Measurements from ENCODE around the gene PRPSAP1.
"Not testable (repeated sequence)": the region's sequence is repeated elsewhere in the genome, so short reads cannot be mapped to it uniquely, and the experiment has no call there.

The PRPSAP1 gene

DNA sequence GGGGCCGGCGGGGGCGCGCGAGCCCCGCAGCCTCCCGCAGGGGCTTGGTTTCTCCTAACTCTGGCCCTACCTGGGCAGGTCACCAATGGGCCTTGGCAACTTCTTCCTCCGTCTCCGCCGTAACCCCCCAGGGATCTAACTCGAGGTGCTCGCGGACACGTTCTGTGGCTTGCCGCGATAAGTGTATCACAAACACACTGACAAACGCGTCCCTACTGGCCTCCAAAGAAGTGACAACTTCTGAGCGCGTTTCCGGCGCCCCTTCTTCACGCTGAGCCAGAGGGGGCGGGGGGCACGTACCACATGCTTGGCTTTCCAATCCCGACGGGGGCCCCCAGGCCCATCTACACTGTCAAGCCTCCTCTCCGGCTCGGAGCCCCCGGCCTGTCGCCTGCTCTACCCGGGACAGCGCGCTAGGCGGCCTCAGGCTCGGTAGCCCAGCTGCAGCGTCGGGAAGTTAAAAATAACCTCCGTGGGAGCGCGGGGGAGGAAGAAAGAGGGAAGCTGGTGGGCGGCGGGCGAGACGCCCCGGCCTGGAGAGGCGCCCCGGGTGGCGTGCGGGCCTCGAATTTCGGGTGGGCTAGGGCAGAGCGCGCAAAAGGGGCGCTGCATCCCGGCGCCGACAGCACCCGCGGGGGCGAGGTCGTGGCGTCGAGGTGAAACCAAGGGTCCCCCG is 30.0 kb upstream of the PRPSAP1 start:
- peak; percentile 65 for DNase-seq

DNA sequence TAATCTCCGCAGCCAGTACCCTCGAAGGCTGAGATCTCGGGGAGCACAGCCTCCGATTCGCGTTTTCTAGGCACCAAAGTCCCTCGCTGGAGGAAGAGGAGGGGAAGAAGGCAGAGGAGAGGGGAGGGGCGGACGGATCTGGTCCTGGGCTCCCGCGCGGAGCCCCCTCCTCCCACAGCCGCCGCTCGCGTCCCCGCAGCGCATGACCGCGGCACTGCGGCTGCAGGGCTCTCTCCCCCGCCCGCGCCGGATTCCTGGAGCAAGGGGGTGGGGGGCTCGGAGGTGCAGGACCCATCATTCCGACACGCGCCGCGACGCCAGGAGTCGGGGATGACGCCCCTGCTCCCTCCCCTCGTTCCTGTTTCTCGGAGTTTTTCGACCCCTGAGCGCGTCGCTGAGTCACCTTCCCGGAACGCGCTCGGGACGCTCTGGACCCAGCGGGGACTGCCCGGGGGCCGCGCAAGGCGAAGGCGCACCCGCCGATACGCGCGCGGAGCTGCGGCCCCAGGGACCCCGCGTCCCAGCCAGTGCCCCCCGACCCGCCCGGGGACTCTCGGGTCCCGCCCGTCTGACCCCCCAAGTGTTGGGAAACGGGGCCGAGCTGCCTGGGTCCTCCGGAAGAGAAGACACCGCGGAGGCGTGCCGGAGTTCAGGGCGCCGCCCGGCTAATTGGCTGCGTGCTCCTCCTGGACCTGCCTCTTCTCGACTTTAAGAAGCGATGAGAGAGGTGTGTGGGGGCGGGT is 29.3 kb upstream of the PRPSAP1 start:
- DNase-seq: no peak

DNA sequence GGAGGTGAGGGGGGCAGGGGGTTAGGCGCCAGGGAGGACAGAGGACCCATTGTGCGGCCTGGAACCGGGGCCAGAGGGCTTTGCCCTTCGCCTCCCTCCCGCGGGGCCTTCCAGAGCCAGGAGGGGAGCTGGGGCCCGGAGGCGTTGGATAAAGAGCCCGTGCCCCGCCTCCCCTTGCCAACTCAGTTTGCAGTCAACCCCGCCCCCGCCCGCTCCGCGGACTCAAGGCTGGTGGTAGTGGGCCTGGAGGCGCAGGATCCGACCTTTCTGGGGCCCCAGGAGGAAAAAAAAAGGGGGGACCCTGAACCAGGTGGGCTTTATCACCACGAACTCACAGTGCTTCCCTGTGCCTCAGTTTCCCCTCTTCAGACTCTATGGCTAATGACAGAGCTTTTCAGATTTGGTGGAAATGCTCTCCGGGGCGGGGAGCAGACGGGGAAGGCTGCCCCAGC is 28.7 kb upstream of the PRPSAP1 start:
- DNase-seq: no peak

DNA sequence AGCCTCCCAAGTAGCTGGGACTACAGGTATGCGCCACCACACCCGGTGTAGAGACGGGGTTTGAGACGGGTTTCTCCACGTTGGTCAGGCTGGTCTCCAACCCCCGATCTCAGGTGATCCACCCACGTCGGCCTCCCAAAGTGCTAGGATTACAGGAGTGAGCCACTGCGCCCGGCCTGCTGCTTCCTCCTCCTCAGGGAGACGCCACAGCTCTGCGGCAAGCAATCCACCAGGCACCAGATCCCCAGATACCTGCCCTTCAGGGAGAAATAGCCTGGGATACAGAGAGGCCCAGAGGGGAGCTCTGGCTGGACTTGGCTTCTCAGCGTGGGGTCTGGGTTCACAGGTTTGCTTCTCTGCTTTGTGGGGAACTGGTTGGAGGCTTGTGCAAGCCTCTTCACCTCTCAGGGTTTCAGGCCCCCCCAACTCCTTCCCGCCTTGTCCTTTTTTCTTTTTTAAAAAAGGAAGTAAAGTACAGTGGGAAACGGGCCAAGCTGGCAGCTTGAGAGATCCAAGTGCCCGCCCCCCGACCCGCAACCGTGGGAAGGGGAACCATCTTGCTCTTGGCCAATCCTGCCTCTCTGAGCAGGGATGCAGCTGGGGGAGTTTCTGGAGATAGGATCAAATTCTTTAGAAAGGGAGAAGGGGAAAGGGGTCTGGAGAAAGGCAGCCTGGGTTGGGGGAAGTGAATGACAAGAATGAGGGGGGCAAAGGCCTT is 28.1 kb upstream of the PRPSAP1 start:
- DNase-seq: no peak

DNA sequence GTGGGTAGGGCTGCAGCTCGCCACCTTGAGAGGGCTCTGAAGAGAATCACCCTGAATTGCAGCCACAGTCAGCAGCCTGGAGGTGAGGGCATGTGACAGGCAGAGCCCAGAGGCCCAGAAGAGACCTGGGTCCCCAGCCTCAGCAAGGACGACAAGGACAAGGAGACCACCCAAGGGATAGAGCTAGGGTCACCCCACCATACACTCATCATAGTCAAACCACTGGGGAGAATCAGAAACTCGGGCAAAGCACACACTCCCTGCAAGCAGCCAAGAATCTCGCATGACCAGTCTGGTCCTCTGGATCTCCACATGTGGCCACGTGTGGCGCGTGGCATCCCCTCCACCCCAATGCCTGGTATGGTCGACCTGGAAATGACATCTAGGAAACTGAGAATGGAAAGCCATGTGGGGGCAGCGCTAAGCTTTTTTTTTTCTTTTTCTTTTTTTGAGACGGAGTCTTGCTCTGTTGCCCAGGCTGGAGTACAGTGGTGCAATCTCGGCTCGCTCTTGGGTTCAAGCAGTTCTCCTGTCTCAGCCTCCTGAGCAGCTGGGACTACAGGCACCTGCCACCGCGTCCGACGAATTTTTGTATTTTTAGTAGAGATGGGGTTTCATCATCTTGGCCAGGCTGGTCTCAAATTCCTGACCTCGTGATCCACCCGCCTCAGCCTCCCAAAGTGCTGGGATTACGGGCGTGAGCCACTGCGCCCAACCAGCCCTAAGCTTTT is 26.1 kb upstream of the PRPSAP1 start:
- DNase-seq: no peak

DNA sequence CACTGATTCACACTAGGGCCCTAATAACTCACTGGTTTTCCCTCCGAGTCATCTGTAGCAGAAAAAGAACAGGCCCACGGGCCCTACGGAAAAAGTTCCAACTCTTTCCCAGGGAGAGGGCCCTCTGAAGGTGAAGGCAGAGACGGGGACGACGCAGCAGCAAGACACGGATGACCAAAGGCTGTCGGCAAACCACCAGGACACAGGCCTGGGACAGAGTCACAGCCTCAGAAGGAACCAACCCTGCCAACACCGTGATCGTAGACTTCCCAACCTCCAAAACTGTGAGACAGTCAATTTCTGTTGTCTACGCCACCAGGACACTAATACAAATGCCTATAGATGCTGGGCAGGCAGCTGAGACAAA is 25.5 kb upstream of the PRPSAP1 start:
- no peak for DNase-seq

DNA sequence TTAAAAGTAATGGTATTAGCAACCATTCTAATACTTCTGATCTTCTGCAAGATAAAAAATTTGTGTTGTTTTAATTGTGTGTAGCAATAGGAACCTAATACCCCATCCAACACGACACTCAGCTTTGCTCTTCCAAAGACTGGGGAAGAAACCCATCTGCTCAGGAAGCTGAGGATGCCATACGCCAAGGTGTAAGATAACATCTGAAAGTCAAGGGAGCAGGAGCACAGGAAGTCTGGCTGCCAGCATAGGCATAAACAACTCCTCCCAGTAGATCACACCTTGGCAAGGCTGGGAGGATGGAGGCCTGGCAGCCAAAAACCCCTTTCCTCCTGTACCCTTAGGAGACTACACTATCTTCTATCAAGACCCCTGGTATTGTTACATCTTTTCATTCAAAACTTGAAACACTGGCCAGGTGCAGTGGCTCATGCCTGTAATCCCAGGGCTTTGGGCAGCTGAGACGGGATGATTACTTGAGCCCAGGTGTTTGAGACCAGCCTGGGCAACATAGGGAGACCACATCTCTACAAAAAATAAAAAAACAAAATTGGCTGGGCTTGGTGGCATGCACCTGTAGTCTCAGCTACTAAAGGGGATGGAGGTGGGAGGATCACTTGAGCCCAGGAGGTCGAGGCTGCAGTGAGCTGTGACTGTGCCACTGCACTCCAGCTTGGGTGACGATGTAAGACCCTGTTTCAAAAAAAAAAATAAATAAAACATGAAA is 25.0 kb upstream of the PRPSAP1 start:
- no peak for DNase-seq

DNA sequence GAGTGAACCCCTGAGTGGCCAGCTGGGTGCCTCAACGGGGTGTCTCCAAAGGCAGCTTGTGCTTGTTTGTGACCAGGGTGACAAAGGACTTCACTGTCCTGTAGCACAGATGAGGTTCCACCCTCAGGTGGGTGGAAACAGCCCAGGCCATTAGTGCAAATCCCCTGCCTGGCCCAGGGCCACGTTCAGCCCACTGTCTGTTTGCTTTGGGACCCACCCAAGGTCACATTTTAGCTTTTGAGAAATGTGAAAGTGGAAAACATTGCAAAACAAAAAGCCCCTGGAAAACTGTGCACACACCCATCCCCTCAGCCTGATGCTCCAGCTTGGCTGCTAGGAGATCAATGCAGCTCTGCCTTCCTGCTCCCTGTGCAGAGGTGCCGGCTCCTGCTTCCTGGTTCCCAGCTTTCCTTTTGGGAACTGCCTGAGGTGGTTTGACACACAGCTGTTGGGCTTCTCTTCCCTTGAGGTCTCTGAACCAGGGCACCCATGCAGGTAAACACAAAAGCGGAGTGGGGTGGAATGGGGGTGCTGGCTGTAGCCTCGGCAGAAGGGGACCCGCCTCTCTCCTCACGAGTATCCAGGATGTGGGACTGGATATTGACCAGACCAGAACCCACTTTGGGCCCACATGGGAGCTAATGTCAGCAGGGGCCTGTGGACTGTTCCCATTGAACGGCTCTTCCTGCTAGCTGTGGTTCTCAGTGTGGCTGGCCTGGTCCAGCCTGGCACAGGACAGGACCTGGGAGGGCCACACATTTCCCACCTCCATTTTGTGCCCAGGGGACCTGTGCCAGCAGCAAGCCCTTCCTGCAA is 22.8 kb upstream of the PRPSAP1 start:
- DNase-seq: no peak

DNA sequence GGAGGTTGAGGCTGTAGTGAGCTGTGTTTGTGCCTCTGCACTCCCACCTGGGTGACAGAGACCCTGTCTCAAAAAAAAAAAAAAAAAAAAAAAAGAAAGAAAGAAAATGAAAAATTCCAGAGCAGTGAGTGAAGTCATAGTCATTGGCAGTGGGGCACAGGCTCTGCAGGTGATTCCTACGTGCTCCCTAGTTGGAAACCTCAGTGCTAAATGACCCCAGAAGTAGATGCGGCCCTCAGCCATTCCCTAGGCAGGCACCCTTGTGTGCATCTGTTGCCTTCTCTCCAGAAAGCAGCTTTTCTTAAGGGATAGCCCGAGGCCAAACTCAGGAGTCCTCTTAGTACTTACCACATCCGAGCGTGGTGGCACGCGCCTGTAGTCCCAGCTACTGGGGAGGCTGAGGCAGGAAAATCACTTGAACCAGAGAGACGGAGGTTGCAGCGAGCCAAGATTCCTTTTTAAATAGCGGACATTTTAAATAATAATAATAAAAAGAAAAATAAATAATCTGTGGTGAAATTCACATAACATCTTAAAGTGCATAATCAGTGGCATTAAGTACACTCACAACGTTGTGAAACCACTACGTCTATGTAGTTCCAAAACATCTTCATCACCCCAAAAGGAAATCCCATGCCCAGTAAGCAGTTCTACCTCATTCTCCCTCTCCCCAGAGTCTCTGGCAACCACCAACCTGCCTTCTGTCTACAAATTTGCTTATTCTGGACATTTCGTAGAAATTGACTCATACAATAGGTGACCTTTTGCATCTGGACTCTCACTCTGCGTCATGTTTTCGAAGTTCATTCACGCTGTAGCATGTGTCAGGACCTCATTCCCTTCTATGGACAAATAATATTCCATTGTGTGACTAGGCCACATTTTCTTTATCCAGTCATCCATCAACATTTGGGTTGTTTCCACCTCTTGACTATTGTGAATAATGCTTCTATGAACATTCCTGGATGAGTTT is 18.2 kb upstream of the PRPSAP1 start:
- DNase-seq: no peak

DNA sequence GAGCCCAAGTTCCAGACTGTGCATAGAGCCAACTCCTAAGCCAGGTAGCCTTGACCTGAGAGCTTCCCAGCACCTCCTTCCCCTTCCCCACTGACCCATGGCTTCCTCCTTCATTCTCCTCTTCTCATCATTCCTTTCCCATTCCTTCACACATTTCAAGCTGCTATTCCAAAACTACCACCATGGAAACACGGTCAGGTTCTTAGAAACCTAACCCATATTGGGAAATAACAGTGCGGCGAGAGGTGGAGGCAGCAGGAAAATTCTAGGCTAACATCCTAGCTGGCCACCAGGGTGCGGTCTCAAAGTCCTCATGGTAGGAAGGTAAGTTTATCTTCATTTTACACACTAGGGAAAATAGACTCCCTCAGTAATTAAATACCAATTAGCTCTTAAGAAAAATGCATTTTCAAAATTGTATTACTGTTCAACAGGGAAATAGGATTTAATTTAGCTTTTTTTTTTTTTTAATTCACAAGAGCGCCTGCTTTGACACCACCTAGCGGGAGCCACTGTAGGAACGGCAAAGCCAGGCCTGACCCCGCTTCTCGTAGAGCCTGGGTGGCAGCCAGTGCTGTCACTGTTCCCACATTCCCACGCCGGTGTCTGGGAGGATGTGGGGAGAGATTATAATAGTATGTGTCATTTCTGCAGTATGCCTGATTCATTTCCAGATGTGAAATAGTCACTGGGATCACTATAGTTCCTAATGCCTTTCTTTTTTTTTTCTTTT is 16.7 kb upstream of the PRPSAP1 start:
- no peak for DNase-seq

DNA sequence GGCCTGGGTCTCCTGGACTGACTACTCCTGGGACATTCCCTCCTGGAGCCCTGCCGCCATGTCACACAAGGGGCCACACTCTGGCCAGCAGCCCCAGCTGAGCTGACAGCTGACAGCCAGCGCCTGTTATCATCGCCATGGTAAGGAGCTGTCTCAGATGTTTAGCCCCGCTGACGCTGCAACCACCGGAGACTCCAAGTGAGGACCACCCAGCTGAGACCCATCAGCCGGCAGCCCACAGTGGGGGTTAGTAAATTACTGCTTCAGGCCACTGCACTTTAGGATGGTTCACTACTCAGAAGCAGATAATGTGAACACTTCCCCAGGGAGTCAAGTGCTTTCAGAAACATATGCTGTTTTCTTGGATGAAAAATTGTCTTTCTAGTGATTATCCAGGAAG is 16.1 kb upstream of the PRPSAP1 start:
- DNase-seq: no peak

DNA sequence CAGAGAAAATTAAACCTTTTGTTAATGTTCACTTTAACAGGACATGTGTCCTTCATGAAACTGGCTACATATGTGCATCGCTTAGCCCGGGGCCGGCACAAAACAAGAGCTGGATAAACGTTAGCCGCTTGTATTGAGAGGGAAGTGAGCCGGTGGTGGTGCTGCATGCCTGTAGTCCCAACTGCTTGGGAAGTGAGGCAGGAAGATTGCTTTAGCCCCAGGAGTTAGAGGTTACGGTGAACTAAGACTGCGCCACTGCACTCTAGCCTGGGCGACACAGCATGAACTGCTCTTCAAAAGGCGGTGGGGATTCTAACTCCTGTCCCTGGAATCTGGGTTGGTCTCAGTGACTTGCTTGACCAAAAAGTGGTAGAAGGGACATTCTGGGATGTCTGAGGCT is 15.7 kb upstream of the PRPSAP1 start:
- DNase-seq: no peak

DNA sequence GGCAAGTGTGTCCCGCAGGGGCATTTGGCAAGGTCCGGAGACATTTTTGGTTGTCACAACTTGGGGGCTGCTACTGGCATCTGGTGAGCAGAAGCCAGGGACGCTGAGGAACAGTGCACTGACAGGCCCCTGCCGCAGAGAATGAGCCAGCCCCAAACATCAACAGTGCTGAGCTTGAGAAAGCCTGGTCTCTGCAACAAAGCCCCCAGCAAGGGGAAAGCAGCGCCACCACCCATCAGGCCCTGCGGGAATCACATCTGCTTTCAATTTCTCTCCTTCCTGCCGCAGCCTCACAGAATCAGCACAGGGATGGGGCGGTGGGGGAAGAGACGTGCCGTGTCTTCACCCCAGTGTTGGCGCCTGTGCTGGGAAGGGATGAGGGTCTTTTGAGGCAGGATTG is 14.8 kb upstream of the PRPSAP1 start:
- DNase-seq: no peak

DNA sequence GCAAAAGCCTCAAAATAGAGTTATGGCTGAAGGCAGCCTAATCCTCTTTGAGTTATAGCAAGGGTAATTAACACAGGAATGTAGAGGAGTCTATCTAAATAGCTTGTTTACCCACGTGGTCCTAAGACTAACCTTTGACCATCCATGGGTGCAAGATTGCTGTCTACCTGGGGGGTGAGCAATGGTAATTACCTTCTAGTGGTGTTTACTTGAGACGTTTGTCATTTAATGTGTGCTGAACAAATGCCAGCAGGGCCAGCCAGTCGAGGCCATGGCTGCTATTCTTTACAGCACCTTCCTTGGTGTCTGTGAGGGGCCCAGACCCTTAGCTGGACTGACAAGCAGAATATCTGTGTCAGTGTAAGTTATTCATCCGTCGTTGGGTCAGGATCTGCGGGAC is 13.9 kb upstream of the PRPSAP1 start:
- DNase-seq: no peak

DNA sequence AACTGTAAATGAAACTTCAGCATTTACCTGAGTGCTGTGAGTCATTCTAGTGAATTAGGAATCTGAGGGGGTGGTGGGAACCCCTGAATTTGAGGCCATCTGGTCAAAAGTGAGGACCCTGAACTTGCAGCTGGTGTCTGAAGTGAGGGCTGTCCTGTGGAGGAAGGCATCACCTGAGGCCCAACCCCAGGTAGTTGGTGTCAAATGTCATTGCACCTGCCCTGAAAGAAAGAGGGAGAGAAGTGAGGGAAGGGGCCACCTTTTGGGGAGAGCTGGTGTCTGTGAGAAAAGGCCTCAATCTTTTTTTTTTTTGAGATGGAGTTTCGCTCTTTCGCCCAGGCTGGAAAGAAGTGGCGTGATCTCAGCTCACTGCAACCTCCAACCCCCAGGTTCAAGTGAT is 12.5 kb upstream of the PRPSAP1 start:
- DNase-seq: no peak

DNA sequence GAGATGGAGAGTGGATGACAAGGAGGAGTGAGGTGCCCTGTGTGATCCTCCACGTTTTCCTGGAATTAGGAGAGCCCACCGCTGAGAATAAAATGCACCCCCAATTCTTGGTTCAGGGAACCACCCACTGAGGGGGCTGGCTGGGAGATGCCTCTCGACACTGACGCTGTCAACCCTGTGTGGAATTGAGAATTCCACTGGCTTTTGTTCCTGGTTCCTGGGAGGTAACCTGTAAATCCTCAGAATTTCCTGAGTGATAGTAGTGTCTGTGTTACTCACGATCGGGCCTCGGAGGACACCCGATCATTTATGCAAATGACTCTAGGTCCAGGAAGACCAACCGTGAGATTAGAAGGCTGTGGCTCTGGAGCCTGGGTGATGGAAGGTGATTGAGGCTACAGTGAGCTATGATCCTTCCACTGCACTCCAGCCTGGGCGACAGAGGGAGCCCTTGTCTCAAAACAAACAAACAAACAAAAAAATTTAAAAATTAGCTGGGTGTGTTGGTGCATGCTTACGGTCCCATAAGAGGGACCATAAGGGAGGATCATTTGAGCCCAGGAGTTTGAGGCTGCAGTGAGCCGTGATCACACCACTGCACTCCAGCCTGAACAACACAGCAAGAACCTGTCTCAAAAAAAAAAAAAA is 11.7 kb upstream of the PRPSAP1 start:
- DNase-seq: no peak

DNA sequence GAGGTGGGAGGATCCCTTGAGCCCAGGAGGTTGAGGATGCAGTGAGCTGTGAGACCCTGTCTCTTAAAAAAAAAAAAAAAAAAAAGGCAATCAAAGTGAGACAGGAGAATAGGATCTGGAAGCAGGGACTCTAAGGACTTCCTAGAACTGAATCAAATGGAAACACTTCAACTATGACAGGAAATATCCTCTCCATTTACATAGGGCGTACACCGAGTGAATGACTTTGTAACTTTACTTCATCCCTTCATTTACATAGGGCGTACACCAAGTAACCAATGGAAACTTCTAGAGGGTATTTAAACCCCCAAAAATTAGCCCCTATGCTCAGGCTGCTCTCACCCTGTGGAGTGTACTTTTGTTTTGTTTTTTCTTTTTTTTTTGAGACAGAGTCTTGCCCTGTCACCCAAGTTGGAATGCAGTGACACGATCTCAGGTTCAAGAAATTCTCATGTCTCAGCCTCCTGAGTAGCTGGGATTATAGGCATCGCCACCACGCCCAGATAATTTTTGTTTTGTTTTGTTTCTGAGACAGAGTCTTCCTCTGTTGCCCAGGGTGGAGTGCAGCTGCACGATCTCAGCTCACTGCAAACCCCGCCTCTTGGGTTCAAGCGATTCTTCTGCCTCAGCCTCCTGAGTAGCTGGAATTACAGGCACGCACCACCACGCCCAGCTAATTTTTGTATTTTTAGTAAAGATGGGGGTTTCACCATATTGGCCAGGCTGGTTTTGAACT is 9.6 kb upstream of the PRPSAP1 start:
- DNase-seq: no peak

DNA sequence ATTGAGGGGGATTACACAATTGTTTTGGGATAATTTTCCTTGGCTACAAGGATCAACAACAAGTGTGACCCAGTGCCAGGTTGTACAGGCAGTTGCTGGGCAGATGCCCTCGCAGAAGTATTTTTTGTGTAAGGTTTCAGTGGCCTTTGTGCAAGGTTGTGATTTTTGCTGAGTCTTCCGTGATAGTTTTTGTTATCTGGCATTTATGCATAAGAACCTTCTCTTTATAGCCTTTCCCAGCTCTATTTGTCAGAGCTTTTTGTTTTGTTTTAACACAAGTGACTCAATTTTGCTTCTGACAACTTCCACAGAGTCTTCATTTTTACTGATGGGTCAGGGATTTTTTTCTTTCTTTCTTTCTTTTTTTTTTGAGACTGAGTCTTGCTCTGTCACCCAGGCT is 6.7 kb upstream of the PRPSAP1 start:
- DNase-seq: no peak

DNA sequence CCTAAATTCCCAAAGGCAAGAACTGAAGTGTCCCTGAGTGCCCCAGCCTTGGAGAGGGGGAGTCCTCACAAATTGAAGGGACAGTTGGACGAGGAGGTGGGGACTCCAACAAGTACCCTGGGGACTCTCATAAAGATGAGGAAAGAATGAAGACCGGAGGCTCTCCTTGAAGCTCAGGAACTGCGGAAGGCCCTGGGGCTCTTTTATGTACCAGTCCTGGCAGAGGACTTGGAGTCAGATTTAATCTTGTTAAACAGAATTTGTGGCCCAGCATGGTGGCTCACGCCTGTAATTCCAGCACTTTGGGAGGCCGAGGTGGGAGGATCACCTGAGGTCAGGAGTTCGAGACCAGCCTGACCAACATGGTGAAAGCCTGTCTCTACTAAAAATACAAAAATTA is 6.1 kb upstream of the PRPSAP1 start:
- not testable (repeated sequence) for DNase-seq
